ENCODE measurements around the gene GADD45G.

GADD45G gene

GRCh38 chr9:89621031-89621430 is 16.2 kb downstream of the GADD45G start:
- Histone ChIP-seq H3K4me3 (no peak overlapping the region), H3K9me3 (ENCODE audit: low read depth, low read length) (no peaks in the 10 kb centered on the region), H3K27ac (no peak overlapping the region), H3K9ac (ENCODE audit: insufficient read length) (no peak overlapping the region), H3K36me3 (ENCODE audit: insufficient read depth, low read length) (no peaks in the 10 kb centered on the region)
- no peak for TF ChIP-seq FOXP2 (optimal IDR thresholded peaks at IDR 0.05; ENCODE audit: control extremely low read depth, extremely low read length, insufficient read depth)
- no peak for TF ChIP-seq POLR2AphosphoS5 (IDR thresholded peaks at IDR 0.05; ENCODE audit: borderline replicate concordance, low read depth, low read length)
- no peak for TF ChIP-seq EZH2 (IDR thresholded peaks at IDR 0.05)
- DNase-seq (ENCODE audit: low read depth, low spot score), result no peak

- H3K36me3 ChIP-seq (ENCODE audit: insufficient read depth, low read length), result no peaks in the 10 kb centered on the region
- DNase-seq (ENCODE audit: low read depth, low spot score), result no peak
- H3K9me3 ChIP-seq (ENCODE audit: low read depth, low read length), result no peaks in the 10 kb centered on the region
- TF ChIP-seq POLR2AphosphoS5 (IDR thresholded peaks at IDR 0.05; ENCODE audit: borderline replicate concordance, low read depth, low read length) (no peak), EZH2 (IDR thresholded peaks at IDR 0.05) (no peak), FOXP2 (optimal IDR thresholded peaks at IDR 0.05; ENCODE audit: control extremely low read depth, extremely low read length, insufficient read depth) (no peak)
- H3K27ac ChIP-seq, result no peak overlapping the region
- H3K4me3 ChIP-seq, result no peak overlapping the region
- H3K9ac ChIP-seq (ENCODE audit: insufficient read length), result no peak overlapping the region
Measured at GRCh38 chr9:89621676-89622075, 16.9 kb downstream of the GADD45G start.

GRCh38 chr9:89622933-89623861 is 18.4 kb downstream of the GADD45G start:
- TF ChIP-seq POLR2AphosphoS5 (IDR thresholded peaks at IDR 0.05; ENCODE audit: borderline replicate concordance, low read depth, low read length), result no peak
- no peak for TF ChIP-seq FOXP2 (optimal IDR thresholded peaks at IDR 0.05; ENCODE audit: control extremely low read depth, extremely low read length, insufficient read depth)
- TF ChIP-seq EZH2 (IDR thresholded peaks at IDR 0.05), result no peak
- Histone ChIP-seq H3K9me3 (ENCODE audit: low read depth, low read length) (no peaks in the 10 kb centered on the region), H3K9ac (ENCODE audit: insufficient read length) (no peak overlapping the region), H3K36me3 (ENCODE audit: insufficient read depth, low read length) (no peaks in the 10 kb centered on the region), H3K27ac (no peak overlapping the region), H3K4me3 (no peak overlapping the region)
- DNase-seq (ENCODE audit: low read depth, low spot score), result no peak

- TF ChIP-seq FOXP2 (optimal IDR thresholded peaks at IDR 0.05; ENCODE audit: control extremely low read depth, extremely low read length, insufficient read depth), result no peak
- no peak for TF ChIP-seq EZH2 (IDR thresholded peaks at IDR 0.05)
- no peak for TF ChIP-seq POLR2AphosphoS5 (IDR thresholded peaks at IDR 0.05; ENCODE audit: borderline replicate concordance, low read depth, low read length)
- no peak for DNase-seq (ENCODE audit: low read depth, low spot score)
- Histone ChIP-seq H3K9me3 (ENCODE audit: low read depth, low read length) (no peaks in the 10 kb centered on the region), H3K4me3 (no peak overlapping the region), H3K9ac (ENCODE audit: insufficient read length) (no peak overlapping the region), H3K27ac (no peak overlapping the region), H3K36me3 (ENCODE audit: insufficient read depth, low read length) (no peaks in the 10 kb centered on the region)
Measured at GRCh38 chr9:89623925-89624420, 19.2 kb downstream of the GADD45G start.

GRCh38 chr9:89625721-89626687 is 21.2 kb downstream of the GADD45G start:
- no peak overlapping the region for H3K9ac ChIP-seq (ENCODE audit: insufficient read length)
- DNase-seq (ENCODE audit: low read depth, low spot score), result no peak

GRCh38 chr9:89626741-89627265 is 22.0 kb downstream of the GADD45G start:
- Histone ChIP-seq H3K27ac (no peak overlapping the region), H3K4me3 (no peak overlapping the region), H3K9ac (ENCODE audit: insufficient read length) (no peak overlapping the region), H3K36me3 (ENCODE audit: insufficient read depth, low read length) (no peaks in the 10 kb centered on the region), H3K9me3 (ENCODE audit: low read depth, low read length) (no peaks in the 10 kb centered on the region)
- TF ChIP-seq EZH2 (IDR thresholded peaks at IDR 0.05) (no peak), POLR2AphosphoS5 (IDR thresholded peaks at IDR 0.05; ENCODE audit: borderline replicate concordance, low read depth, low read length) (no peak), FOXP2 (optimal IDR thresholded peaks at IDR 0.05; ENCODE audit: control extremely low read depth, extremely low read length, insufficient read depth) (no peak)
- DNase-seq (ENCODE audit: low read depth, low spot score), result no peak

More at GRCh38 chr9:89625721-89626687, 21.2 kb downstream of the GADD45G start:
- Histone ChIP-seq H3K9me3 (ENCODE audit: low read depth, low read length) (no peaks in the 10 kb centered on the region), H3K36me3 (ENCODE audit: insufficient read depth, low read length) (no peaks in the 10 kb centered on the region), H3K4me3 (no peak overlapping the region), H3K27ac (no peak overlapping the region)
- TF ChIP-seq EZH2 (IDR thresholded peaks at IDR 0.05), result no peak
- TF ChIP-seq FOXP2 (optimal IDR thresholded peaks at IDR 0.05; ENCODE audit: control extremely low read depth, extremely low read length, insufficient read depth), result no peak
- no peak for TF ChIP-seq POLR2AphosphoS5 (IDR thresholded peaks at IDR 0.05; ENCODE audit: borderline replicate concordance, low read depth, low read length)

- H3K9me3 ChIP-seq (ENCODE audit: low read depth, low read length), result no peaks in the 10 kb centered on the region
Measured at GRCh38 chr9:89628601-89629000, 23.8 kb downstream of the GADD45G start.

More at GRCh38 chr9:89628601-89629000, 23.8 kb downstream of the GADD45G start:
- DNase-seq (ENCODE audit: low read depth, low spot score), result no peak
- no peak for TF ChIP-seq POLR2AphosphoS5 (IDR thresholded peaks at IDR 0.05; ENCODE audit: borderline replicate concordance, low read depth, low read length)
- no peak for TF ChIP-seq FOXP2 (optimal IDR thresholded peaks at IDR 0.05; ENCODE audit: control extremely low read depth, extremely low read length, insufficient read depth)
- Histone ChIP-seq H3K4me3 (no peak overlapping the region), H3K36me3 (ENCODE audit: insufficient read depth, low read length) (no peaks in the 10 kb centered on the region), H3K9ac (ENCODE audit: insufficient read length) (no peak overlapping the region), H3K27ac (no peak overlapping the region)
